Lower lobe of right lung (tissue), 2 donors: ENCODE results near the gene ATP5IF1. TPM values are rescaled to one million over a fixed set of nuclear protein-coding genes. Genes with fewer than 3 reads are reported as not detected.

Source experiments
- ATAC-seq, 2 donors: fragments of 200-7000 bp; cut with Tn5 transposase; one replicate each; pipeline ENCODE4 v1.9.1; 2020 to 2022; ENCODE audit warnings: mild to moderate bottlenecking in 2 of 2, moderate library complexity in 2 of 2
- DNase-seq: peaks from one replicate; pipeline ENCODE4 v3.0.0-alpha.2; 2020
- H3K27ac ChIP-seq: fragments of 200-600 bp; one replicate; pipeline ENCODE4 v1.8.0; 2022
- H3K27me3 ChIP-seq: fragments of 200-600 bp; one replicate; pipeline ENCODE4 v1.8.0; 2022; ENCODE audit warnings: low read depth
- H3K36me3 ChIP-seq: fragments of 200-600 bp; one replicate; pipeline ENCODE4 v1.8.0; 2022; ENCODE audit warnings: mild to moderate bottlenecking
- H3K4me1 ChIP-seq: fragments of 200-600 bp; one replicate; pipeline ENCODE4 v1.8.0; 2022
- H3K4me3 ChIP-seq: fragments of 200-600 bp; one replicate; pipeline ENCODE4 v1.8.0; 2022; ENCODE audit warnings: mild to moderate bottlenecking
- H3K9me3 ChIP-seq: fragments of 200-600 bp; one replicate; pipeline ENCODE4 v1.8.0; 2022
- intact Hi-C: fragments of 100-400 bp; cut with DNase I; formaldehyde crosslinking; loops from one replicate; pipeline ENCODE4 v1.11.0; 2022
- total RNA-seq: library from RNA; stranded (reverse); fragmentation: NEBNext Ultra II Directional; extraction: Animal tissue kit (Norgen Biotek cat#: 25700); gene quantifications from one replicate; pipeline ENCODE4 v1.2.1, GENCODE V29; 2021
- TF ChIP-seq, protein P1 (sequence below): fragments of 200-600 bp; IDR thresholded peaks from one replicate; pipeline ENCODE4 v1.8.0; 2022; ENCODE audit warnings: antibody characterized with exemption, mild to moderate bottlenecking
- donor health status: DM: no; HTN: yes; CAD: no; lungs with severe emphysema.

ATP5IF1 gene
- total RNA-seq, 1 donor from 2014 or later, result 109 TPM

DNA sequence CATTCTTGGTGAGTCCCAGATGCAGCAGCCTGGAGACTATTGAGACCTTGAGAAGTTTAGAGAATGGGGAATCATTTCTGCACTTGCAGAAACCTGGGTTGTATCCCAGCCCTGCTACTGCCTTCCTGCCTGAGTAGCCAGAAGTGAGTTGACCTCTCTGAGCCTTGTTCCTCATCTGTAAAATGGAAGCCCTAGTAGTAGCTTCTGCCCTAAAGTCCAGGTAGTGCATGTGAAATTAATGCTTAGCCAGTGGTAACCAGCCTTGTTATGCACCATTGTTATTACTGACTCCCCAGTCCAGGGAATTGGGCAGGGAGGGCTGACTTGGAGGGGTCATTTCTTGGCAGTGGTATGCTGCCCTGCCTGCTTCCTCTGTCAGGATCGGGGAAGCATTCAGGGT is 29.0 kb downstream of the ATP5IF1 start:
- no peak for ATAC-seq
- intact Hi-C loops, result no loop called here
- H3K4me1 ChIP-seq, result peaks cover 39% of the 10 kb centered on the region

DNA sequence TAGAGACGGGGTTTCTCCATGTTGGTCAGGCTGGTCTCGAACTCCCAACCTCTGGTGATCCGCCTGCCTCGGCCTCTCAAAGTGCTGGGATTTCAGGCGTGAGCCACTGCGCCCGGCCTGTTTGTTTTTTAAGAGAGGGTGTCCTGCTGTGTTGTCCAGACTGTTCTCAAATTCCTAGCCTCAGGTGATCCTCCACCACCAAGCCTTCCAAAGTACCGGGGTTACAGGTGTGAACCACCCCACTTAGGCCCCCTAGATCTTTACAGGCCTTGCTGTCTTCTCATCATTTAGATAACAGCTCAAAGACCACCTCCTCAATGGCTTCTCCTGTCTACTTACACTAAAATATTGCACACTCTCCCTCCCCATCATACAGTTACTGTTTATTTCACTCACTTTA is 29.7 kb downstream of the ATP5IF1 start:
- intact Hi-C loops, result no loop called here
- H3K4me3 ChIP-seq, result no peak overlapping the region

More for the DNA sequence above, 29.0 kb downstream of the ATP5IF1 start:
- Histone ChIP-seq H3K27me3 (no peaks in the 10 kb centered on the region), H3K36me3 (no peaks in the 10 kb centered on the region), H3K27ac (no peak overlapping the region), H3K4me3 (no peak overlapping the region), H3K9me3 (no peaks in the 10 kb centered on the region)
- TF ChIP-seq, protein P1, sequence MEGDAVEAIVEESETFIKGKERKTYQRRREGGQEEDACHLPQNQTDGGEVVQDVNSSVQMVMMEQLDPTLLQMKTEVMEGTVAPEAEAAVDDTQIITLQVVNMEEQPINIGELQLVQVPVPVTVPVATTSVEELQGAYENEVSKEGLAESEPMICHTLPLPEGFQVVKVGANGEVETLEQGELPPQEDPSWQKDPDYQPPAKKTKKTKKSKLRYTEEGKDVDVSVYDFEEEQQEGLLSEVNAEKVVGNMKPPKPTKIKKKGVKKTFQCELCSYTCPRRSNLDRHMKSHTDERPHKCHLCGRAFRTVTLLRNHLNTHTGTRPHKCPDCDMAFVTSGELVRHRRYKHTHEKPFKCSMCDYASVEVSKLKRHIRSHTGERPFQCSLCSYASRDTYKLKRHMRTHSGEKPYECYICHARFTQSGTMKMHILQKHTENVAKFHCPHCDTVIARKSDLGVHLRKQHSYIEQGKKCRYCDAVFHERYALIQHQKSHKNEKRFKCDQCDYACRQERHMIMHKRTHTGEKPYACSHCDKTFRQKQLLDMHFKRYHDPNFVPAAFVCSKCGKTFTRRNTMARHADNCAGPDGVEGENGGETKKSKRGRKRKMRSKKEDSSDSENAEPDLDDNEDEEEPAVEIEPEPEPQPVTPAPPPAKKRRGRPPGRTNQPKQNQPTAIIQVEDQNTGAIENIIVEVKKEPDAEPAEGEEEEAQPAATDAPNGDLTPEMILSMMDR, result no peak
- DNase-seq, result no peak

DNA sequence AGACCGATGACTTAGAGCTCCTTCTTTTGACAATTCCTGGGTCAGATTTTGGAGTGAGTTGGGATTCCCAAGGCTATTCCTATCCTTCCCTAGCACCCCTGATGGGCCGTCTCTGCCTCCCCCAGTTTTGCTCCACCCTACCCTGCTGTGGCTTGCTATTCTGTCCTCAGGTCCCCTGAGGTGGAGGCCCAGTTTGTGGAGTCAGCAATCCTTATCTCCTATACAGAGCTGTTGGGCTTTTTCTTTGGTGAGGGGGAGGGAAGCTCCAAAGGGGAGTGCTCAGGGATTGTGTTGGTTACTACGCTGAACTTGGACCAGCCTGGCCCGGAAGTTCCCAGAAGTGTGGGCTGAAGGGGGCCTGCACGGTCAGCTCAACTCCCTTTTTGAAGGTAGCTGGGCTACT is 31.0 kb downstream of the ATP5IF1 start:
- intact Hi-C loops, result no loop called here
- Histone ChIP-seq H3K4me3 (no peak overlapping the region), H3K27ac (no peak overlapping the region), H3K4me1 (peaks cover 23% of the 10 kb centered on the region), H3K36me3 (peaks cover 13% of the 10 kb centered on the region), H3K9me3 (no peaks in the 10 kb centered on the region), H3K27me3 (no peaks in the 10 kb centered on the region)
- no peak for DNase-seq
- no peak for ATAC-seq
- TF ChIP-seq, protein P1, result no peak

More for the DNA sequence above, 29.7 kb downstream of the ATP5IF1 start:
- H3K27me3 ChIP-seq, result no peaks in the 10 kb centered on the region
- H3K27ac ChIP-seq, result no peak overlapping the region
- peaks cover 36% of the 10 kb centered on the region for H3K4me1 ChIP-seq
- H3K36me3 ChIP-seq, result no peaks in the 10 kb centered on the region
- no peaks in the 10 kb centered on the region for H3K9me3 ChIP-seq
- no peak for DNase-seq
- no peak for ATAC-seq
- TF ChIP-seq, protein P1, result no peak

DNA sequence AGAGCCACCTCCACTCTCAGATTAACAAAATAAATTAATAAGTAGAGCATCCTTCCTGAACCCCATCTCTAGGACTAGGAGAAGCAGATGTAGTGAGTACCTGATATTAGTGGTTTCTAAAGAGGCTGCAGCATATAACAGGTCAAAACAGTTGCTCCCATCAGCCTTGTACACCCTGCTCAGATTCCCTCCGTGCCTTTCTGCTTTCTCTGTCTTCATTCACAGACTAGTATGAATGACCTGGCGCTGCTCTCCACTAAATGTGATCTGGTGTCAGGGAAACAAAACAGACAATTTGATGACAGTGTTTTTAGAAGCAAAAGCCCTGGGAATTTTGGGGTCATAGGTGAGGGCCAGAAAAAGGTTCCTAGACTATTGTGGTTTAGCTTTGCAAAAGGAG is 31.7 kb downstream of the ATP5IF1 start:
- TF ChIP-seq, protein P1, result no peak
- H3K27ac ChIP-seq, result no peak overlapping the region
- no peak overlapping the region for H3K4me3 ChIP-seq
- intact Hi-C loops, result no loop called here
- DNase-seq (no peak), ATAC-seq (no peak)
- H3K27me3 ChIP-seq, result no peaks in the 10 kb centered on the region
- peaks cover 20% of the 10 kb centered on the region for H3K36me3 ChIP-seq
- H3K9me3 ChIP-seq, result no peaks in the 10 kb centered on the region
- peaks cover 17% of the 10 kb centered on the region for H3K4me1 ChIP-seq

DNA sequence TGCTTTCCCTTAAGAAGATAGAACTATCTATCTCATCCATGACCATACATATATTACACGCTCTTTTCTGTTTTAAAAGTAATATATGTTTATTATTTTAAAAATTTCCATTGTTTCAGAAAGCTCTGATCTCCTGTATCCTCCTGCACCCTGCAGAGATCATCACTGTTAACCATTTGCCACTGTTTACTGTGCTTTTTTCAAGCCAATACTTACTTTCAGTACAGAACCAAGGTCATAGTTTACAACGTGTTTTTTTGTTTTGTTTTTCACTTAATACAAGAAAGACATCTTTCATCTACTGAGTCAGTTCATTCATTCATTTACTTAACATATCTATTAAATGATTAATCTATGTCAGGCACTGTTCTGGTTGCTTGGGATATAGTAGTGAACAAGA is 33.6 kb downstream of the ATP5IF1 start:
- intact Hi-C loops, result no loop called here
- H3K27ac ChIP-seq, result no peak overlapping the region
- TF ChIP-seq, protein P1, result no peak
- DNase-seq (no peak), ATAC-seq (no peak)
- H3K36me3 ChIP-seq, result peaks cover 39% of the 10 kb centered on the region
- H3K4me3 ChIP-seq, result no peak overlapping the region
- no peaks in the 10 kb centered on the region for H3K9me3 ChIP-seq
- H3K27me3 ChIP-seq, result no peaks in the 10 kb centered on the region
- H3K4me1 ChIP-seq, result peaks cover 7% of the 10 kb centered on the region
